KMS-11 (cell line): ENCODE results near the gene TUBA3E.
"Not testable (repeated sequence)": the region's sequence is repeated elsewhere in the genome, so short reads cannot be mapped to it uniquely, and the experiment has no call there.

ENCODE experiments used
- H2AFZ ChIP-seq: fragments of 200-600 bp; sonication (generic); 2 replicates; pipeline ENCODE4 v1.6.1; 2016; ENCODE audit warnings: antibody characterized with exemption, mixed run types, low read depth
- H3K27ac ChIP-seq: fragments of 200-600 bp; sonication (generic); 2 replicates; pipeline ENCODE4 v1.6.1; 2016; ENCODE audit warnings: mild to moderate bottlenecking, mixed run types
- H3K27me3 ChIP-seq: fragments of 200-600 bp; sonication (generic); 2 replicates; pipeline ENCODE4 v1.6.1; 2017; ENCODE audit warnings: mild to moderate bottlenecking, low read depth, mixed run types, moderate library complexity; ENCODE audit not compliant: insufficient read depth
- H3K36me3 ChIP-seq: fragments of 200-600 bp; sonication (generic); 2 replicates; pipeline ENCODE4 v1.6.1; 2017; ENCODE audit warnings: mild to moderate bottlenecking, mixed run types; ENCODE audit not compliant: insufficient read depth
- H3K4me1 ChIP-seq: fragments of 200-600 bp; sonication (generic); 2 replicates; pipeline ENCODE4 v1.6.1; 2016; ENCODE audit warnings: mild to moderate bottlenecking, low read depth, mixed run types; ENCODE audit not compliant: poor library complexity, severe bottlenecking
- H3K4me2 ChIP-seq: fragments of 200-600 bp; sonication (generic); 2 replicates; pipeline ENCODE4 v1.7.0; 2016; ENCODE audit warnings: mild to moderate bottlenecking, mixed run types
- H3K4me3 ChIP-seq: fragments of 200-600 bp; sonication (generic); IDR thresholded peaks from 2 replicates; pipeline ENCODE4 v1.6.1; 2017; ENCODE audit warnings: low read depth, low read length, mixed read lengths; ENCODE audit not compliant: insufficient read depth
- H3K79me2 ChIP-seq: fragments of 200-600 bp; sonication (generic); 2 replicates; pipeline ENCODE4 v1.6.1; 2016; ENCODE audit warnings: low read depth, mixed run types; ENCODE audit not compliant: insufficient read depth
- H3K9ac ChIP-seq: fragments of 200-600 bp; sonication (generic); 2 replicates; pipeline ENCODE4 v1.6.1; 2016; ENCODE audit warnings: mild to moderate bottlenecking, mixed run types
- H4K20me1 ChIP-seq: fragments of 200-600 bp; sonication (generic); 2 replicates; pipeline ENCODE4 v1.6.1; 2016; ENCODE audit warnings: mild to moderate bottlenecking, mixed run types; ENCODE audit not compliant: insufficient read depth
- TF ChIP-seq, protein P1 (sequence below): fragments of 200-600 bp; sonication (generic); conservative IDR thresholded peaks from 2 replicates; pipeline ENCODE4 v1.6.1; 2017; ENCODE audit warnings: low read depth, mild to moderate bottlenecking, antibody characterized with exemption, low read length, moderate library complexity, mixed read lengths

TUBA3E gene

DNA sequence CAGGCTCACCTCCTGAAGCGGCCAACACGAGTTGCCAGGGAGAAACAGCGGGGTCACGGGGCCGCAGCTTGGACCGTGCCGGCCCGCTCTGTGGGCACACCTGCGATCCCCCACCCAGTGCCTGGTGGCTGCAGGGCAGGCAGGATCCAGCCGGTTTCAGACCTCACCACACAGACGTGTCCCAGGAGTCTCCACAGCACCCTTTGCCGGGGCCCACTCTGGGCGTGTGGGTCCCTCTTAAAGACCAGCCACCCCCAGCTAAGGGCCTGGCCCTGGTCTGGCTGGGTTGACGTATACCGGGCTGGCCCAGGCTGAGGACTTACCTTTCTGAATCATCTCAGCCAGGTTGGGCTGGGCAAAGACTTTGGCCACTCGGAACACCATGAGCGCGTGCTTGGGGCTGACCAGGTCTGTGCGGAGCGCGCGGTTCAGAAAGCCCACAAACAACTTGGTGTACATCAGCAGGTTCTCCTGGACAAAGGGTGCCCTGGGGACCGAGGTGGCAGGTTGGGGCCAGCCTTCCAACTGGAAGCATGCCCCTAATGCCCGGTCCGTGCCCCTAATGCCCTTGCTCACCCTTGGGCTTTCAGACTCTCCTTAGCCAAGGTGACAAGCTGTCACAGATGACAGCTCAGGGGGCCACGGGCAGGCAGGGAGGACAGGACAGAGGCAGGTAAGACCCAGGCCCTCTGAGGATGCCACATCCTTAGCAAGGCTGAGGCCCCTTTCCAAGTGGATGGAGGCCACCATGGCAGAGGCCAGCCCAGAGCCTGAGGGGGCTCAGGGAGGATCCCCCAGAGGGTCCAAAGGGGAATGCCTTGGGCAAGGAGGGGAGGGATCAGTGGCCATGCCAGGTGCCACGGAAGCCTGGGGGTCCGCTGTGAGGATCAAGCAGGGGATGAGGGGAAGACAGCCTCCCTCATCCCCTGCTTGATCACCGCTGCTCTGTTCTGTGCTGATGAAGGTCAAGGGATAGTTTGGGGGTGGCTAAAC, 43.2 kb downstream of the TUBA3E start:
- no peaks in the 10 kb centered on the region for H3K79me2 ChIP-seq
- no peak overlapping the region for H3K9ac ChIP-seq
- no peak overlapping the region for H3K4me2 ChIP-seq
- no peaks in the 10 kb centered on the region for H3K27me3 ChIP-seq
- H3K36me3 ChIP-seq, result no peaks in the 10 kb centered on the region
- H2AFZ ChIP-seq, result no peak overlapping the region
- H3K27ac ChIP-seq, result no peak overlapping the region
- TF ChIP-seq, protein P1, sequence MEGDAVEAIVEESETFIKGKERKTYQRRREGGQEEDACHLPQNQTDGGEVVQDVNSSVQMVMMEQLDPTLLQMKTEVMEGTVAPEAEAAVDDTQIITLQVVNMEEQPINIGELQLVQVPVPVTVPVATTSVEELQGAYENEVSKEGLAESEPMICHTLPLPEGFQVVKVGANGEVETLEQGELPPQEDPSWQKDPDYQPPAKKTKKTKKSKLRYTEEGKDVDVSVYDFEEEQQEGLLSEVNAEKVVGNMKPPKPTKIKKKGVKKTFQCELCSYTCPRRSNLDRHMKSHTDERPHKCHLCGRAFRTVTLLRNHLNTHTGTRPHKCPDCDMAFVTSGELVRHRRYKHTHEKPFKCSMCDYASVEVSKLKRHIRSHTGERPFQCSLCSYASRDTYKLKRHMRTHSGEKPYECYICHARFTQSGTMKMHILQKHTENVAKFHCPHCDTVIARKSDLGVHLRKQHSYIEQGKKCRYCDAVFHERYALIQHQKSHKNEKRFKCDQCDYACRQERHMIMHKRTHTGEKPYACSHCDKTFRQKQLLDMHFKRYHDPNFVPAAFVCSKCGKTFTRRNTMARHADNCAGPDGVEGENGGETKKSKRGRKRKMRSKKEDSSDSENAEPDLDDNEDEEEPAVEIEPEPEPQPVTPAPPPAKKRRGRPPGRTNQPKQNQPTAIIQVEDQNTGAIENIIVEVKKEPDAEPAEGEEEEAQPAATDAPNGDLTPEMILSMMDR, result no peak
- H4K20me1 ChIP-seq, result no peaks in the 10 kb centered on the region
- peaks cover 9% of the 10 kb centered on the region for H3K4me1 ChIP-seq
- no peak overlapping the region for H3K4me3 ChIP-seq

DNA sequence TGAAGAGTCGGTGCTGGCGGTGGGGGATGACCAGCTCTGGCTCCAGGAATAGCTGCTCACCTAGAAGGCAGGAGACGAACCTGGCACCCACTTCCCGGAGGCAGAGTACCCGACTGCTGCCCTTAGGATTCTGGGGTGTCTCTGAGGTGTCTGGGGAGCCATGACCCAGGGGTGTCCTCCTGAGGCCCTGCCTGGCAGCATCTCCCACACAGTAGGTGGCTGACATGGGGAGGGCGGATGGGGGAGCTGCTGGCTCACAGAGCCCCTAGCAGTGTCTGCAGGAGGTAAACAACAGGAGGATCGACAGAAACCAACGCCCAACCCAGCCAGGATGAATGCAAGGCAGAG, 43.8 kb downstream of the TUBA3E start:
- H2AFZ ChIP-seq, H3K4me3 ChIP-seq, H3K27me3 ChIP-seq, H3K4me1 ChIP-seq, H3K9ac ChIP-seq, H3K4me2 ChIP-seq, H4K20me1 ChIP-seq, H3K79me2 ChIP-seq, H3K36me3 ChIP-seq, H3K27ac ChIP-seq: not testable (repeated sequence)

GRCh38 chr2:130153721-130154422, 44.4 kb downstream of the TUBA3E start:
- H3K36me3 ChIP-seq, H3K27me3 ChIP-seq, H2AFZ ChIP-seq, H4K20me1 ChIP-seq, H3K4me1 ChIP-seq, H3K79me2 ChIP-seq, H3K4me2 ChIP-seq, H3K27ac ChIP-seq, H3K9ac ChIP-seq, H3K4me3 ChIP-seq: not testable (repeated sequence)

- Histone ChIP-seq H3K4me1 (peaks cover 5% of the 10 kb centered on the region), H3K27ac (no peak overlapping the region), H2AFZ (no peak overlapping the region), H3K79me2 (no peaks in the 10 kb centered on the region), H3K4me3 (no peak overlapping the region), H4K20me1 (no peaks in the 10 kb centered on the region), H3K27me3 (no peaks in the 10 kb centered on the region), H3K4me2 (no peak overlapping the region), H3K9ac (no peak overlapping the region), H3K36me3 (no peaks in the 10 kb centered on the region)
- TF ChIP-seq, protein P1, result no peak
Observed at GRCh38 chr2:130152816-130153595, 45.2 kb downstream of the TUBA3E start.

GRCh38 chr2:130152136-130152815, 46.0 kb downstream of the TUBA3E start:
- not testable (repeated sequence) for H3K4me3 ChIP-seq, H3K27ac ChIP-seq, H2AFZ ChIP-seq, H3K4me1 ChIP-seq, H3K9ac ChIP-seq, H3K36me3 ChIP-seq, H3K27me3 ChIP-seq, H3K4me2 ChIP-seq, H3K79me2 ChIP-seq, H4K20me1 ChIP-seq

- H3K4me3 ChIP-seq, H4K20me1 ChIP-seq, H3K27me3 ChIP-seq, H2AFZ ChIP-seq, H3K4me2 ChIP-seq, H3K9ac ChIP-seq, H3K79me2 ChIP-seq, H3K36me3 ChIP-seq, H3K4me1 ChIP-seq, H3K27ac ChIP-seq: not testable (repeated sequence)
Observed at GRCh38 chr2:130151145-130151512, 47.1 kb downstream of the TUBA3E start.
